Measurements from ENCODE around the gene SEC24D.

DNA sequence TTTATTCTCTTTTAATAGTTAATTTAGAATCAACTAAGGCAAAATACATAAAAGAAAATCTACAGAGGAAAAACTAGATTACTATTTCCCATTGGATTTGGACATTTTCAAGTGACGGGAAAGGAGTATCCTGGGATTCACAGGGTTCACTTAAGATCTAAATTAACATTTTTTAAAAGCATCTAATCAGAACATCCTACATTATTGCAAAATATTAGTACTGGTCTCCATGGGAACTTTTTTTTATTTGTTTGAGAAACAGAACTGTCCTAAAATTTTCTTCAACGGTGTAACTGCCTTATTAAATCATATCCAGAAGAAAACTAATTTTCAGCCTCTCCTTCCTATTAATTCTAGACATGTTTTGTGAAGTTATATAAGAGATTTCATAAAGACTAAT, 81.0 kb downstream of the SEC24D start:
- TF ChIP-seq GATA2 (IDR thresholded peaks at IDR 0.05; ENCODE audit: low read depth, low read length) (no peak), GATA3 (IDR thresholded peaks at IDR 0.05; ENCODE audit: low read depth, low read length) (no peak)
